ENCODE data around the gene MAU2.
"Not testable (repeated sequence)": the region's sequence is repeated elsewhere in the genome, so short reads cannot be mapped to it uniquely, and the experiment has no call there.

The MAU2 gene

GRCh38 chr19:19389683-19390082 is 69.1 kb downstream of the MAU2 start:
- H3K36me3 ChIP-seq (ENCODE audit: control insufficient read depth, insufficient read depth, low read length); H3K4me3 ChIP-seq (ENCODE audit: low read depth, low read length); H3K27me3 ChIP-seq (ENCODE audit: control insufficient read depth, insufficient read depth, low read length); H3K9ac ChIP-seq (ENCODE audit: low read depth, low read length); H3K9me3 ChIP-seq (ENCODE audit: control insufficient read depth, insufficient read depth, low read length): not testable (repeated sequence)
- peaks cover 10% of the 10 kb centered on the region for H3K4me1 ChIP-seq (ENCODE audit: control insufficient read depth, insufficient read depth, low read length)

- H3K4me3 ChIP-seq (ENCODE audit: low read depth, low read length); H3K4me1 ChIP-seq (ENCODE audit: control insufficient read depth, insufficient read depth, low read length); H3K9ac ChIP-seq (ENCODE audit: low read depth, low read length); H3K36me3 ChIP-seq (ENCODE audit: control insufficient read depth, insufficient read depth, low read length); H3K9me3 ChIP-seq (ENCODE audit: control insufficient read depth, insufficient read depth, low read length); H3K27me3 ChIP-seq (ENCODE audit: control insufficient read depth, insufficient read depth, low read length): not testable (repeated sequence)
Measured at GRCh38 chr19:19394333-19394732, 73.7 kb downstream of the MAU2 start.

- no peaks in the 10 kb centered on the region for H3K27me3 ChIP-seq (ENCODE audit: control insufficient read depth, insufficient read depth, low read length)
- H3K9ac ChIP-seq (ENCODE audit: low read depth, low read length), result no peak overlapping the region
- no peaks in the 10 kb centered on the region for H3K9me3 ChIP-seq (ENCODE audit: control insufficient read depth, insufficient read depth, low read length)
- peaks cover 9% of the 10 kb centered on the region for H3K4me1 ChIP-seq (ENCODE audit: control insufficient read depth, insufficient read depth, low read length)
- no peaks in the 10 kb centered on the region for H3K36me3 ChIP-seq (ENCODE audit: control insufficient read depth, insufficient read depth, low read length)
- no peak overlapping the region for H3K4me3 ChIP-seq (ENCODE audit: low read depth, low read length)
Measured at GRCh38 chr19:19399733-19400433, 79.3 kb downstream of the MAU2 start.

- no peak overlapping the region for H3K9ac ChIP-seq (ENCODE audit: low read depth, low read length)
- peaks cover 14% of the 10 kb centered on the region for H3K4me1 ChIP-seq (ENCODE audit: control insufficient read depth, insufficient read depth, low read length)
Measured at GRCh38 chr19:19402656-19403372, 82.2 kb downstream of the MAU2 start.

GRCh38 chr19:19403373-19403901 is 82.8 kb downstream of the MAU2 start:
- peaks cover 15% of the 10 kb centered on the region for H3K4me1 ChIP-seq (ENCODE audit: control insufficient read depth, insufficient read depth, low read length)
- no peak overlapping the region for H3K9ac ChIP-seq (ENCODE audit: low read depth, low read length)
- no peaks in the 10 kb centered on the region for H3K36me3 ChIP-seq (ENCODE audit: control insufficient read depth, insufficient read depth, low read length)
- H3K27me3 ChIP-seq (ENCODE audit: control insufficient read depth, insufficient read depth, low read length), result no peaks in the 10 kb centered on the region
- H3K4me3 ChIP-seq (ENCODE audit: low read depth, low read length), result no peak overlapping the region
- H3K9me3 ChIP-seq (ENCODE audit: control insufficient read depth, insufficient read depth, low read length), result no peaks in the 10 kb centered on the region

More at GRCh38 chr19:19402656-19403372, 82.2 kb downstream of the MAU2 start:
- Histone ChIP-seq H3K9me3 (ENCODE audit: control insufficient read depth, insufficient read depth, low read length) (no peaks in the 10 kb centered on the region), H3K27me3 (ENCODE audit: control insufficient read depth, insufficient read depth, low read length) (no peaks in the 10 kb centered on the region), H3K4me3 (ENCODE audit: low read depth, low read length) (no peak overlapping the region), H3K36me3 (ENCODE audit: control insufficient read depth, insufficient read depth, low read length) (no peaks in the 10 kb centered on the region)

GRCh38 chr19:19404879-19405860 is 84.5 kb downstream of the MAU2 start, which contains the start of gene GATAD2A:
TSS of gene GATAD2A (plus strand) at chr19:19405675. CDS start at chr19:19465346, 59,671 bp downstream.
- Histone ChIP-seq H3K9ac (ENCODE audit: low read depth, low read length) (peak within 1 kb of the TSS; percentile 89), H3K4me1 (ENCODE audit: control insufficient read depth, insufficient read depth, low read length) (peaks cover 28% of the 10 kb centered on the region), H3K9me3 (ENCODE audit: control insufficient read depth, insufficient read depth, low read length) (no peaks in the 10 kb centered on the region), H3K4me3 (ENCODE audit: low read depth, low read length) (peak within 1 kb of the TSS; percentile 92), H3K36me3 (ENCODE audit: control insufficient read depth, insufficient read depth, low read length) (no peaks in the 10 kb centered on the region), H3K27me3 (ENCODE audit: control insufficient read depth, insufficient read depth, low read length) (no peaks in the 10 kb centered on the region)

- Histone ChIP-seq H3K4me3 (ENCODE audit: low read depth, low read length) (peak overlapping the region; percentile 92), H3K36me3 (ENCODE audit: control insufficient read depth, insufficient read depth, low read length) (no peaks in the 10 kb centered on the region), H3K4me1 (ENCODE audit: control insufficient read depth, insufficient read depth, low read length) (peaks cover 34% of the 10 kb centered on the region), H3K9me3 (ENCODE audit: control insufficient read depth, insufficient read depth, low read length) (no peaks in the 10 kb centered on the region), H3K9ac (ENCODE audit: low read depth, low read length) (peak overlapping the region; percentile 89), H3K27me3 (ENCODE audit: control insufficient read depth, insufficient read depth, low read length) (no peaks in the 10 kb centered on the region)
Measured at GRCh38 chr19:19405971-19406877, 85.6 kb downstream of the MAU2 start.

GRCh38 chr19:19406878-19407632 is 86.4 kb downstream of the MAU2 start:
- Histone ChIP-seq H3K36me3 (ENCODE audit: control insufficient read depth, insufficient read depth, low read length) (no peaks in the 10 kb centered on the region), H3K4me3 (ENCODE audit: low read depth, low read length) (peak overlapping the region; percentile 92), H3K27me3 (ENCODE audit: control insufficient read depth, insufficient read depth, low read length) (no peaks in the 10 kb centered on the region), H3K9me3 (ENCODE audit: control insufficient read depth, insufficient read depth, low read length) (no peaks in the 10 kb centered on the region), H3K4me1 (ENCODE audit: control insufficient read depth, insufficient read depth, low read length) (peaks cover 34% of the 10 kb centered on the region), H3K9ac (ENCODE audit: low read depth, low read length) (peak overlapping the region; percentile 63)

- H3K9me3 ChIP-seq (ENCODE audit: control insufficient read depth, insufficient read depth, low read length), result no peaks in the 10 kb centered on the region
- no peaks in the 10 kb centered on the region for H3K27me3 ChIP-seq (ENCODE audit: control insufficient read depth, insufficient read depth, low read length)
- H3K9ac ChIP-seq (ENCODE audit: low read depth, low read length), result no peak overlapping the region
- H3K36me3 ChIP-seq (ENCODE audit: control insufficient read depth, insufficient read depth, low read length), result no peaks in the 10 kb centered on the region
- H3K4me1 ChIP-seq (ENCODE audit: control insufficient read depth, insufficient read depth, low read length), result peaks cover 34% of the 10 kb centered on the region
- peak overlapping the region; percentile 92 for H3K4me3 ChIP-seq (ENCODE audit: low read depth, low read length)
Measured at GRCh38 chr19:19407633-19407930, 87.0 kb downstream of the MAU2 start.
